HepG2 (cell line): ENCODE measurements around the gene TSPYL6. TPM values are rescaled to one million over a fixed set of nuclear protein-coding genes. Genes with fewer than 3 reads are reported as not detected.
A peak's percentile ranks its signal among the peaks of the same experiment; 100 is the strongest.

Experiments
- ASH2L ChIP-seq: fragments of 300-600, 200-600 bp; sonication (generic); IDR thresholded peaks from 2 replicates; pipeline ENCODE4 v1.7.0; 2017; ENCODE audit warnings: low read depth, mild to moderate bottlenecking, moderate library complexity, mixed read lengths, low read length; ENCODE audit not compliant: insufficient read length
- CREBL2 ChIP-seq: sonication (generic); formaldehyde crosslinking; IDR thresholded peaks from 2 replicates; pipeline ENCODE4 v1.8.1; 2023; ENCODE audit warnings: missing genetic modification reagents, mild to moderate bottlenecking, borderline replicate concordance
- FOXO1 ChIP-seq: sonication (generic); formaldehyde crosslinking; IDR thresholded peaks from 2 replicates; pipeline ENCODE4 v1.4.0; 2020; ENCODE audit warnings: missing genetic modification reagents
- JUN ChIP-seq: sonication (generic); formaldehyde crosslinking; IDR thresholded peaks from 2 replicates; pipeline ENCODE4 v1.4.0; 2020; ENCODE audit warnings: mild to moderate bottlenecking, missing genetic modification reagents
- KDM6A ChIP-seq: IDR thresholded peaks from 2 replicates; pipeline ENCODE4 v1.6.1; 2016; ENCODE audit warnings: low read depth
- LCORL ChIP-seq, 2 experiments: fragments of 450-650 bp in 1 of 2; sonication (generic) in 1 of 2; formaldehyde crosslinking in 1 of 2; IDR thresholded peaks; 2 replicates each; pipeline versions ENCODE4 v1.5.0 to v1.6.1; 2017 to 2020; ENCODE audit warnings: antibody characterized with exemption in 1 of 2, missing genetic modification reagents in 1 of 2
- MLX ChIP-seq: IDR thresholded peaks from 2 replicates; pipeline ENCODE4 v1.6.1; 2016
- NFAT5 ChIP-seq: sonication (generic); formaldehyde crosslinking; IDR thresholded peaks from 2 replicates; pipeline ENCODE4 v1.4.0; 2020; ENCODE audit warnings: missing genetic modification reagents
- RNF2 ChIP-seq: fragments of 450-650 bp; conservative IDR thresholded peaks from 2 replicates; pipeline ENCODE4 v1.6.1; 2016; ENCODE audit warnings: low read depth
- SSRP1 ChIP-seq: IDR thresholded peaks from 2 replicates; pipeline ENCODE4 v1.6.1; 2016; ENCODE audit warnings: control low read depth
- THAP8 ChIP-seq: sonication (generic); formaldehyde crosslinking; IDR thresholded peaks from 2 replicates; pipeline ENCODE4 v1.5.1; 2020; ENCODE audit warnings: missing genetic modification reagents, mild to moderate bottlenecking, borderline replicate concordance
- THAP9 ChIP-seq: sonication (generic); formaldehyde crosslinking; IDR thresholded peaks from 2 replicates; pipeline ENCODE4; 2020; ENCODE audit warnings: missing genetic modification reagents, mild to moderate bottlenecking, borderline replicate concordance
- ZC3H13 ChIP-seq: sonication (generic); formaldehyde crosslinking; IDR thresholded peaks from 2 replicates; pipeline ENCODE4 v1.8.1; 2023; ENCODE audit warnings: mild to moderate bottlenecking, missing genetic modification reagents, moderate library complexity
- ZMYM2 ChIP-seq: sonication (generic); formaldehyde crosslinking; IDR thresholded peaks from 2 replicates; pipeline ENCODE4 v1.8.0; 2022; ENCODE audit warnings: mild to moderate bottlenecking, missing genetic modification reagents
- ZNF282 ChIP-seq: fragments of 450-650 bp; IDR thresholded peaks from 2 replicates; pipeline ENCODE4 v1.6.1; 2018; ENCODE audit not compliant: partially characterized antibody
- ZNF572 ChIP-seq: sonication (generic); formaldehyde crosslinking; IDR thresholded peaks from 2 replicates; pipeline ENCODE4 v1.5.1; 2020; ENCODE audit warnings: mild to moderate bottlenecking, missing genetic modification reagents
- ZNF614 ChIP-seq: IDR thresholded peaks from 2 replicates; pipeline ENCODE4 v1.6.1; 2018; ENCODE audit warnings: missing biosample characterization, missing genetic modification reagents, inconsistent platforms, borderline replicate concordance
- ZNF761 ChIP-seq: sonication (generic); formaldehyde crosslinking; conservative IDR thresholded peaks from 2 replicates; pipeline ENCODE4 v1.4.0; 2020; ENCODE audit warnings: mild to moderate bottlenecking, missing genetic modification reagents
- ZSCAN31 ChIP-seq: sonication (generic); formaldehyde crosslinking; IDR thresholded peaks from 2 replicates; pipeline ENCODE4 v1.5.0; 2020; ENCODE audit warnings: low read depth, mild to moderate bottlenecking, missing genetic modification reagents
- polyA plus RNA-seq, 8 experiments: library from polyadenylated mRNA; depleted of rRNA in 3 of 8; stranded (reverse) in 7 of 8; unstranded in 1 of 8; fragments of >200 nt; fragmentation: Illumina TruSeq in 4 of 8; extraction: Trizol in 4 of 8; gene quantifications; 2 replicates each; pipeline versions ENCODE4 v1.2.1 to v1.2.3, GENCODE V29; 2011 to 2016; ENCODE audit warnings: low read depth in 4 of 8, missing spikeins in 1 of 8, mixed read lengths in 1 of 8; ENCODE audit not compliant: insufficient read depth in 1 of 8
- total RNA-seq, 5 experiments: library from RNA; depleted of rRNA; stranded (reverse); fragments of >200 nt; fragmentation: Illumina TruSeq; extraction: Trizol; gene quantifications; 2 replicates each; pipeline ENCODE4 v1.2.3, GENCODE V29; 2016; ENCODE audit warnings: low read depth in 1 of 5

TSPYL6 gene
- total and polyA plus RNA-seq, 2 of the 13 experiments (the other 11 are each of a cell fraction or from before 2014, with no cell fraction given) = 0.03 TPM; not detected in 1

- TF ChIP-seq THAP8 (CRISPR knock-in tag) = no peak
- peak; percentile 59; the same call in 1 of the 2 replicates for TF ChIP-seq SSRP1 (CRISPR knock-in tag)
- TF ChIP-seq ZNF614 (CRISPR knock-in tag) = peak; percentile 72; the same call in 1 of the 2 replicates
- TF ChIP-seq RNF2 = no peak
- no peak for TF ChIP-seq ZNF761 (CRISPR knock-in tag)
- no peak for TF ChIP-seq THAP9 (CRISPR knock-in tag)
- no peak for TF ChIP-seq ZNF282
- TF ChIP-seq ZC3H13 (CRISPR knock-in tag) = no peak
- no peak for TF ChIP-seq NFAT5 (CRISPR knock-in tag)
- peak; percentile 98 for TF ChIP-seq JUN (CRISPR knock-in tag)
- peak; percentile 94 for TF ChIP-seq LCORL (IDR thresholded peaks at IDR 0.05)
- peak; percentile 84; the same call in 1 of the 2 replicates for TF ChIP-seq LCORL (CRISPR knock-in tag; IDR thresholded peaks at IDR 0.05)
- no peak for TF ChIP-seq ZSCAN31 (CRISPR knock-in tag)
- no peak for TF ChIP-seq ZNF572 (CRISPR knock-in tag)
- peak; percentile 70; the same call in 1 of the 2 replicates for TF ChIP-seq KDM6A (CRISPR knock-in tag)
- peak; percentile 90 for TF ChIP-seq MLX
- peak; percentile 77 for TF ChIP-seq ZMYM2 (CRISPR knock-in tag)
- peak; percentile 75 for TF ChIP-seq ASH2L
- TF ChIP-seq FOXO1 (CRISPR knock-in tag) = peak; percentile 97
- TF ChIP-seq CREBL2 (CRISPR knock-in tag) = no peak
These were observed 22.0 kb downstream of the TSPYL6 start (continued) for GRCh38 chr2:54233832-54234649.
